KMS-11 (cell line): Measurements from ENCODE around the gene FGL2.

ENCODE experiments used
- H2AFZ ChIP-seq: fragments of 200-600 bp; sonication (generic); 2 replicates; pipeline ENCODE4 v1.6.1; 2016; ENCODE audit warnings: antibody characterized with exemption, mixed run types, low read depth
- H3K27ac ChIP-seq: fragments of 200-600 bp; sonication (generic); 2 replicates; pipeline ENCODE4 v1.6.1; 2016; ENCODE audit warnings: mild to moderate bottlenecking, mixed run types
- H3K27me3 ChIP-seq: fragments of 200-600 bp; sonication (generic); 2 replicates; pipeline ENCODE4 v1.6.1; 2017; ENCODE audit warnings: mild to moderate bottlenecking, low read depth, mixed run types, moderate library complexity; ENCODE audit not compliant: insufficient read depth
- H3K36me3 ChIP-seq: fragments of 200-600 bp; sonication (generic); 2 replicates; pipeline ENCODE4 v1.6.1; 2017; ENCODE audit warnings: mild to moderate bottlenecking, mixed run types; ENCODE audit not compliant: insufficient read depth
- H3K4me1 ChIP-seq: fragments of 200-600 bp; sonication (generic); 2 replicates; pipeline ENCODE4 v1.6.1; 2016; ENCODE audit warnings: mild to moderate bottlenecking, low read depth, mixed run types; ENCODE audit not compliant: poor library complexity, severe bottlenecking
- H3K4me2 ChIP-seq: fragments of 200-600 bp; sonication (generic); 2 replicates; pipeline ENCODE4 v1.7.0; 2016; ENCODE audit warnings: mild to moderate bottlenecking, mixed run types
- H3K4me3 ChIP-seq: fragments of 200-600 bp; sonication (generic); IDR thresholded peaks from 2 replicates; pipeline ENCODE4 v1.6.1; 2017; ENCODE audit warnings: low read depth, low read length, mixed read lengths; ENCODE audit not compliant: insufficient read depth
- H3K79me2 ChIP-seq: fragments of 200-600 bp; sonication (generic); 2 replicates; pipeline ENCODE4 v1.6.1; 2016; ENCODE audit warnings: low read depth, mixed run types; ENCODE audit not compliant: insufficient read depth
- H3K9ac ChIP-seq: fragments of 200-600 bp; sonication (generic); 2 replicates; pipeline ENCODE4 v1.6.1; 2016; ENCODE audit warnings: mild to moderate bottlenecking, mixed run types
- H4K20me1 ChIP-seq: fragments of 200-600 bp; sonication (generic); 2 replicates; pipeline ENCODE4 v1.6.1; 2016; ENCODE audit warnings: mild to moderate bottlenecking, mixed run types; ENCODE audit not compliant: insufficient read depth
- TF ChIP-seq, protein P1 (sequence below): fragments of 200-600 bp; sonication (generic); conservative IDR thresholded peaks from 2 replicates; pipeline ENCODE4 v1.6.1; 2017; ENCODE audit warnings: low read depth, mild to moderate bottlenecking, antibody characterized with exemption, low read length, moderate library complexity, mixed read lengths

Gene FGL2, protein sequence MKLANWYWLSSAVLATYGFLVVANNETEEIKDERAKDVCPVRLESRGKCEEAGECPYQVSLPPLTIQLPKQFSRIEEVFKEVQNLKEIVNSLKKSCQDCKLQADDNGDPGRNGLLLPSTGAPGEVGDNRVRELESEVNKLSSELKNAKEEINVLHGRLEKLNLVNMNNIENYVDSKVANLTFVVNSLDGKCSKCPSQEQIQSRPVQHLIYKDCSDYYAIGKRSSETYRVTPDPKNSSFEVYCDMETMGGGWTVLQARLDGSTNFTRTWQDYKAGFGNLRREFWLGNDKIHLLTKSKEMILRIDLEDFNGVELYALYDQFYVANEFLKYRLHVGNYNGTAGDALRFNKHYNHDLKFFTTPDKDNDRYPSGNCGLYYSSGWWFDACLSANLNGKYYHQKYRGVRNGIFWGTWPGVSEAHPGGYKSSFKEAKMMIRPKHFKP

GRCh38 chr7:77199013-77199966 lies at the start of gene FGL2:
FGL2 (minus strand) TSS chr7:77199819; CDS start chr7:77199793, 26 bp downstream.
- TF ChIP-seq, protein P1, sequence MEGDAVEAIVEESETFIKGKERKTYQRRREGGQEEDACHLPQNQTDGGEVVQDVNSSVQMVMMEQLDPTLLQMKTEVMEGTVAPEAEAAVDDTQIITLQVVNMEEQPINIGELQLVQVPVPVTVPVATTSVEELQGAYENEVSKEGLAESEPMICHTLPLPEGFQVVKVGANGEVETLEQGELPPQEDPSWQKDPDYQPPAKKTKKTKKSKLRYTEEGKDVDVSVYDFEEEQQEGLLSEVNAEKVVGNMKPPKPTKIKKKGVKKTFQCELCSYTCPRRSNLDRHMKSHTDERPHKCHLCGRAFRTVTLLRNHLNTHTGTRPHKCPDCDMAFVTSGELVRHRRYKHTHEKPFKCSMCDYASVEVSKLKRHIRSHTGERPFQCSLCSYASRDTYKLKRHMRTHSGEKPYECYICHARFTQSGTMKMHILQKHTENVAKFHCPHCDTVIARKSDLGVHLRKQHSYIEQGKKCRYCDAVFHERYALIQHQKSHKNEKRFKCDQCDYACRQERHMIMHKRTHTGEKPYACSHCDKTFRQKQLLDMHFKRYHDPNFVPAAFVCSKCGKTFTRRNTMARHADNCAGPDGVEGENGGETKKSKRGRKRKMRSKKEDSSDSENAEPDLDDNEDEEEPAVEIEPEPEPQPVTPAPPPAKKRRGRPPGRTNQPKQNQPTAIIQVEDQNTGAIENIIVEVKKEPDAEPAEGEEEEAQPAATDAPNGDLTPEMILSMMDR: no peak

DNA sequence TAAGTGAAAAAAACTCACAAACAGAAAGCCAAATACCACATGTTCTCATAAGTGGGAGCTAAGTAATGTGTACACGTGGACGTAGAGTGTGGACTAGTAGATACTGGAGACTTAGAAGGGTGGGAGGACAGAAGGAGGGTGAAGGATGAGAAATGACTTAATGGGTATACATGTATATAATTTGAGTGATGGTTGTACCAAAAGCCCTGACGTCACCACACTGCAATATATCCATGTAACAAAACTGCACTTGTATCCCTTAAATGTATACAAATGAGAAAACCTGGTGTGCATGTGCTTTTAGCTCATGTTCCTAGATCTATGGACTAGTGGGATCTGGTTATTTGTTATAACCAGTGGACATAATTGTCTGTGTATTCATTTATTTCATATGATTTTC lies 48.5 kb upstream of the FGL2 start:
- Histone ChIP-seq H3K27me3 (no peaks in the 10 kb centered on the region), H3K36me3 (no peaks in the 10 kb centered on the region), H3K79me2 (no peaks in the 10 kb centered on the region), H3K9ac (no peak overlapping the region), H3K4me1 (peaks cover 4% of the 10 kb centered on the region), H2AFZ (no peak overlapping the region), H4K20me1 (no peaks in the 10 kb centered on the region), H3K4me3 (no peak overlapping the region), H3K27ac (no peak overlapping the region), H3K4me2 (no peak overlapping the region)
- TF ChIP-seq, protein P1: no peak

More at GRCh38 chr7:77199013-77199966, at the start of gene FGL2:
- H4K20me1 ChIP-seq: no peaks in the 10 kb centered on the region
- no peak within 1 kb of the TSS for H3K4me3 ChIP-seq
- no peaks in the 10 kb centered on the region for H3K79me2 ChIP-seq
- no peak within 1 kb of the TSS for H3K9ac ChIP-seq
- H3K4me1 ChIP-seq: peaks cover 20% of the 10 kb centered on the region
- no peaks in the 10 kb centered on the region for H3K36me3 ChIP-seq
- H3K27me3 ChIP-seq: no peaks in the 10 kb centered on the region
- H2AFZ ChIP-seq: no peak within 1 kb of the TSS
- no peak within 1 kb of the TSS for H3K27ac ChIP-seq
- H3K4me2 ChIP-seq: no peak within 1 kb of the TSS

DNA sequence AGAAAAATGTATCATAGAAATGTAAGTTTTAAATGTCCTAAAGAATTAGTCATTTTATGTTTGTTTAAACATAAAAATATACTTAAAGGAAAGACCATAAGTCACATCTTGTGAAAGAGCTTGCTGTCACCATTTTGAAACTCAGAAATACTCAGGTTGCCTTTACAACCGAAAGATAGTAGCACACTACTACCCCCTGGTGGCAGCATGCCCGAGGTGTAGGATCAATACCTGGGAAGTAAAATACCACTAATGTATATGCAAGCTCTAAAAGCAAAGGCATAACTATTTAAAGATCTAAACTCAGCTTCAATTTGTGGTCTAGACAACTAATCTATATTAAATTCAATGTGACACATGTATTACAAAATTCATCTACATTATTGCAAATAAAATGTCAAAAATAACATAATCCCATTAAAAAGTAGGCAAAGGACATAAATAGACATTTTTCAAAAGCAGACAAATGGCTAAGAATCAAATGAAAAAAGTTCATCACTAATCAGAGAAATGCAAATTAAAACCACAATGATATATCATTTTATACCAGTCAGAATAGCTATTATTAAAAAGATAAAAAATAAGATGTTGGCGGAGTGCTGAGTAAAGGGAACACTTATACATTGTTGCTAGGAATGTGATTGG lies 47.7 kb upstream of the FGL2 start:
- Histone ChIP-seq H3K4me1 (peaks cover 4% of the 10 kb centered on the region), H3K9ac (no peak overlapping the region), H3K27ac (no peak overlapping the region), H3K27me3 (no peaks in the 10 kb centered on the region), H3K4me2 (no peak overlapping the region), H2AFZ (no peak overlapping the region), H3K79me2 (no peaks in the 10 kb centered on the region), H3K36me3 (no peaks in the 10 kb centered on the region), H3K4me3 (no peak overlapping the region), H4K20me1 (no peaks in the 10 kb centered on the region)
- TF ChIP-seq, protein P1: peak; percentile 97

GRCh38 chr7:77246026-77246640 lies 46.5 kb upstream of the FGL2 start:
- H3K4me1 ChIP-seq: peaks cover 4% of the 10 kb centered on the region
- no peak overlapping the region for H2AFZ ChIP-seq
- H3K4me3 ChIP-seq: no peak overlapping the region
- no peaks in the 10 kb centered on the region for H3K79me2 ChIP-seq
- no peaks in the 10 kb centered on the region for H4K20me1 ChIP-seq
- no peak overlapping the region for H3K27ac ChIP-seq
- no peaks in the 10 kb centered on the region for H3K27me3 ChIP-seq
- H3K4me2 ChIP-seq: no peak overlapping the region
- H3K9ac ChIP-seq: no peak overlapping the region
- TF ChIP-seq, protein P1: no peak
- H3K36me3 ChIP-seq: no peaks in the 10 kb centered on the region
